Astrocyte (in vitro differentiated cells and primary cell): Measurements from ENCODE around the gene NDUFS7. TPM values are rescaled to one million over a fixed set of nuclear protein-coding genes. Genes with fewer than 3 reads are reported as not detected.

Experiments
- DNase-seq: peaks from one replicate; pipeline ENCODE4 v3.0.0-alpha.2; 2010; ENCODE audit warnings: low read depth
- FAIRE-seq: peaks from 2 replicates; lab custom pipeline; 2011; peaks lifted over from hg19 to GRCh38; lab: Jason Lieb, UNC
- H2AFZ ChIP-seq: 2 replicates; pipeline ENCODE4 v1.6.0; 2012; ENCODE audit warnings: low read depth, low read length, inconsistent platforms
- H3K27ac ChIP-seq: 2 replicates; pipeline ENCODE4 v1.5.1; 2011; ENCODE audit warnings: low read depth, low read length, inconsistent platforms
- H3K27me3 ChIP-seq: 2 replicates; pipeline ENCODE4 v1.6.0; 2011; ENCODE audit warnings: low read length, inconsistent platforms; ENCODE audit not compliant: insufficient read depth
- H3K36me3 ChIP-seq: 2 replicates; pipeline ENCODE4 v1.5.1; 2011; ENCODE audit warnings: low read length, inconsistent platforms; ENCODE audit not compliant: insufficient read depth
- H3K4me1 ChIP-seq: 2 replicates; pipeline ENCODE4 v1.5.1; 2011; ENCODE audit warnings: low read length, inconsistent platforms; ENCODE audit not compliant: insufficient read depth
- H3K4me2 ChIP-seq: 2 replicates; pipeline ENCODE4 v1.6.0; 2012; ENCODE audit warnings: low read length, inconsistent platforms
- H3K4me3 ChIP-seq: 2 replicates; pipeline ENCODE4 v1.5.1; 2011; ENCODE audit warnings: low read depth, mild to moderate bottlenecking, low read length, inconsistent platforms; ENCODE audit not compliant: insufficient read depth
- H3K79me2 ChIP-seq: 2 replicates; pipeline ENCODE4 v1.6.0; 2012; ENCODE audit warnings: mild to moderate bottlenecking, low read length, inconsistent platforms; ENCODE audit not compliant: insufficient read depth
- H3K9ac ChIP-seq: 2 replicates; pipeline ENCODE4 v1.6.0; 2012; ENCODE audit warnings: mild to moderate bottlenecking, low read length, inconsistent platforms
- H3K9me3 ChIP-seq: 2 replicates; pipeline ENCODE4 v1.5.1; 2012; ENCODE audit warnings: low read depth, mild to moderate bottlenecking, low read length, inconsistent platforms; ENCODE audit not compliant: insufficient read depth
- H4K20me1 ChIP-seq: 2 replicates; pipeline ENCODE4 v1.6.0; 2012; ENCODE audit warnings: low read length, inconsistent platforms; ENCODE audit not compliant: insufficient read depth
- H3K27ac Mint-ChIP-seq: one replicate; pipeline ENCODE4 v1.8.0; 2021; ENCODE audit warnings: mild to moderate bottlenecking, mixed read lengths; ENCODE audit not compliant: unreplicated experiment
- H3K27me3 Mint-ChIP-seq: one replicate; pipeline ENCODE4 v1.8.0; 2021; ENCODE audit warnings: low read depth, mixed read lengths; ENCODE audit not compliant: unreplicated experiment
- H3K36me3 Mint-ChIP-seq: one replicate; pipeline ENCODE4 v1.8.0; 2021; ENCODE audit warnings: low read depth, mixed read lengths; ENCODE audit not compliant: unreplicated experiment
- H3K4me1 Mint-ChIP-seq: one replicate; pipeline ENCODE4 v1.8.0; 2021; ENCODE audit warnings: low read depth, mixed read lengths; ENCODE audit not compliant: unreplicated experiment
- H3K4me3 Mint-ChIP-seq: one replicate; pipeline ENCODE4 v1.8.0; 2021; ENCODE audit warnings: mild to moderate bottlenecking, moderate library complexity, mixed read lengths; ENCODE audit not compliant: unreplicated experiment
- H3K9me3 Mint-ChIP-seq: one replicate; pipeline ENCODE4 v1.8.0; 2021; ENCODE audit warnings: mild to moderate bottlenecking, mixed read lengths; ENCODE audit not compliant: unreplicated experiment
- CTCF ChIP-seq: IDR thresholded peaks from 2 replicates; pipeline ENCODE4 v1.5.1; 2011; ENCODE audit warnings: low read depth, mild to moderate bottlenecking, inconsistent platforms, low read length, moderate library complexity; ENCODE audit not compliant: insufficient read depth
- EZH2 ChIP-seq: IDR thresholded peaks from 2 replicates; pipeline ENCODE4 v1.6.1; 2012; ENCODE audit warnings: mild to moderate bottlenecking, low read length, inconsistent platforms; ENCODE audit not compliant: insufficient read depth
- total RNA-seq: library from RNA; stranded (reverse); gene quantifications from 2 replicates; pipeline ENCODE4 v1.2.1, GENCODE V29; 2021

NDUFS7 gene
- total RNA-seq, 1 donor from 2014 or later = 64.0 TPM

- Histone ChIP-seq H4K20me1 (peaks cover 51% of the 10 kb centered on the region), H3K4me3 (peak overlapping the region; percentile 84), H3K4me2 (peak overlapping the region; percentile 96), H3K27me3 (no peaks in the 10 kb centered on the region), H2AFZ (no peak overlapping the region), H3K79me2 (peaks cover 60% of the 10 kb centered on the region), H3K9me3 (no peaks in the 10 kb centered on the region), H3K36me3 (peaks cover 5% of the 10 kb centered on the region), H3K4me1 (peaks cover 43% of the 10 kb centered on the region), H3K27ac (peak overlapping the region; percentile 87), H3K9ac (peak overlapping the region; percentile 93)
- H3K27me3 Mint-ChIP-seq = no peaks in the 10 kb centered on the region
- H3K4me1 Mint-ChIP-seq = peaks cover 32% of the 10 kb centered on the region
- peak overlapping the region; percentile 97 for H3K4me3 Mint-ChIP-seq
- no peak for TF ChIP-seq EZH2
- TF ChIP-seq CTCF = no peak
- DNase-seq = peak; percentile 36
- peaks cover 4% of the 10 kb centered on the region for H3K36me3 Mint-ChIP-seq
- peak overlapping the region; percentile 96 for H3K27ac Mint-ChIP-seq
- FAIRE-seq = no peak
- H3K9me3 Mint-ChIP-seq = no peaks in the 10 kb centered on the region
These were observed 24.8 kb downstream of the NDUFS7 start for GRCh38 chr19:1408300-1409203.

- Histone ChIP-seq H4K20me1 (peaks cover 59% of the 10 kb centered on the region), H3K27me3 (no peaks in the 10 kb centered on the region), H3K27ac (peak overlapping the region; percentile 87), H3K9ac (peak overlapping the region; percentile 93), H3K4me3 (peak overlapping the region; percentile 84), H3K36me3 (peaks cover 7% of the 10 kb centered on the region), H3K79me2 (peaks cover 68% of the 10 kb centered on the region), H2AFZ (no peak overlapping the region), H3K4me2 (peak overlapping the region; percentile 96), H3K4me1 (peaks cover 43% of the 10 kb centered on the region), H3K9me3 (no peaks in the 10 kb centered on the region)
- Mint-ChIP-seq H3K4me1 (peaks cover 35% of the 10 kb centered on the region), H3K27ac (peak overlapping the region; percentile 96), H3K9me3 (no peaks in the 10 kb centered on the region), H3K4me3 (peak overlapping the region; percentile 97), H3K36me3 (peaks cover 4% of the 10 kb centered on the region), H3K27me3 (no peaks in the 10 kb centered on the region)
- no peak for TF ChIP-seq CTCF
- no peak for TF ChIP-seq EZH2
- DNase-seq (no peak), FAIRE-seq (no peak)
These were observed 25.7 kb downstream of the NDUFS7 start for GRCh38 chr19:1409204-1410005.
